Measurements from ENCODE around the gene NDUFS6.

Gene NDUFS6

DNA sequence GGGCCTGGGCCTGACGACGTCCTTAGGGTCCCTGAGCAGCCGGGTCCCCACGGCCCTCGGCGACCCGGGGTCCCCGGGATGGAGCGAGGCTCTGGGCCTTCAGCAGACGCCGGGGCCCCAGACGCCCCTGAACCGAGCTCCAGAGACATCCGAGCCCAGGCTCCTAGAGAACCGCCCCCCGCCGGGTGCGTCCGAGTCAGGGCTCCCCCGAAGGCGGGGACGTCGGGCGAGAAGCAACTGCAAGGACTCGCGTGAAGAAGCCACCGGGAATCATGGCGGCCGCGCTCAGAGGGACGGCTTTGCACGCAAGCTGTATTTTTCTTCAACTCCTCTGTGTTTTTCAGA lies 56.0 kb downstream of the NDUFS6 start:
- no peak overlapping the region for H3K27ac ChIP-seq (replicated peaks)
- DNase-seq (ENCODE audit: low read depth in 1 of 2, low spot score in 1 of 2): no peak
- H3K27me3 ChIP-seq (ENCODE audit: insufficient read depth, poor library complexity, severe bottlenecking): peaks cover 4% of the 10 kb centered on the region
- H3K4me3 ChIP-seq (replicated peaks; ENCODE audit: insufficient read depth, low read length): no peak overlapping the region
- TF ChIP-seq, protein P1, sequence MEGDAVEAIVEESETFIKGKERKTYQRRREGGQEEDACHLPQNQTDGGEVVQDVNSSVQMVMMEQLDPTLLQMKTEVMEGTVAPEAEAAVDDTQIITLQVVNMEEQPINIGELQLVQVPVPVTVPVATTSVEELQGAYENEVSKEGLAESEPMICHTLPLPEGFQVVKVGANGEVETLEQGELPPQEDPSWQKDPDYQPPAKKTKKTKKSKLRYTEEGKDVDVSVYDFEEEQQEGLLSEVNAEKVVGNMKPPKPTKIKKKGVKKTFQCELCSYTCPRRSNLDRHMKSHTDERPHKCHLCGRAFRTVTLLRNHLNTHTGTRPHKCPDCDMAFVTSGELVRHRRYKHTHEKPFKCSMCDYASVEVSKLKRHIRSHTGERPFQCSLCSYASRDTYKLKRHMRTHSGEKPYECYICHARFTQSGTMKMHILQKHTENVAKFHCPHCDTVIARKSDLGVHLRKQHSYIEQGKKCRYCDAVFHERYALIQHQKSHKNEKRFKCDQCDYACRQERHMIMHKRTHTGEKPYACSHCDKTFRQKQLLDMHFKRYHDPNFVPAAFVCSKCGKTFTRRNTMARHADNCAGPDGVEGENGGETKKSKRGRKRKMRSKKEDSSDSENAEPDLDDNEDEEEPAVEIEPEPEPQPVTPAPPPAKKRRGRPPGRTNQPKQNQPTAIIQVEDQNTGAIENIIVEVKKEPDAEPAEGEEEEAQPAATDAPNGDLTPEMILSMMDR (IDR thresholded peaks at IDR 0.05; ENCODE audit: insufficient read depth, low read length): no peak
- TF ChIP-seq, protein P2, sequence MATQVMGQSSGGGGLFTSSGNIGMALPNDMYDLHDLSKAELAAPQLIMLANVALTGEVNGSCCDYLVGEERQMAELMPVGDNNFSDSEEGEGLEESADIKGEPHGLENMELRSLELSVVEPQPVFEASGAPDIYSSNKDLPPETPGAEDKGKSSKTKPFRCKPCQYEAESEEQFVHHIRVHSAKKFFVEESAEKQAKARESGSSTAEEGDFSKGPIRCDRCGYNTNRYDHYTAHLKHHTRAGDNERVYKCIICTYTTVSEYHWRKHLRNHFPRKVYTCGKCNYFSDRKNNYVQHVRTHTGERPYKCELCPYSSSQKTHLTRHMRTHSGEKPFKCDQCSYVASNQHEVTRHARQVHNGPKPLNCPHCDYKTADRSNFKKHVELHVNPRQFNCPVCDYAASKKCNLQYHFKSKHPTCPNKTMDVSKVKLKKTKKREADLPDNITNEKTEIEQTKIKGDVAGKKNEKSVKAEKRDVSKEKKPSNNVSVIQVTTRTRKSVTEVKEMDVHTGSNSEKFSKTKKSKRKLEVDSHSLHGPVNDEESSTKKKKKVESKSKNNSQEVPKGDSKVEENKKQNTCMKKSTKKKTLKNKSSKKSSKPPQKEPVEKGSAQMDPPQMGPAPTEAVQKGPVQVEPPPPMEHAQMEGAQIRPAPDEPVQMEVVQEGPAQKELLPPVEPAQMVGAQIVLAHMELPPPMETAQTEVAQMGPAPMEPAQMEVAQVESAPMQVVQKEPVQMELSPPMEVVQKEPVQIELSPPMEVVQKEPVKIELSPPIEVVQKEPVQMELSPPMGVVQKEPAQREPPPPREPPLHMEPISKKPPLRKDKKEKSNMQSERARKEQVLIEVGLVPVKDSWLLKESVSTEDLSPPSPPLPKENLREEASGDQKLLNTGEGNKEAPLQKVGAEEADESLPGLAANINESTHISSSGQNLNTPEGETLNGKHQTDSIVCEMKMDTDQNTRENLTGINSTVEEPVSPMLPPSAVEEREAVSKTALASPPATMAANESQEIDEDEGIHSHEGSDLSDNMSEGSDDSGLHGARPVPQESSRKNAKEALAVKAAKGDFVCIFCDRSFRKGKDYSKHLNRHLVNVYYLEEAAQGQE (IDR thresholded peaks at IDR 0.05; ENCODE audit: insufficient replicate concordance, low read depth): no peak
- no peak for TF ChIP-seq SPI1 (IDR thresholded peaks at IDR 0.05; ENCODE audit: borderline replicate concordance, low read depth)
- no peak for TF ChIP-seq POLR2AphosphoS5 (IDR thresholded peaks at IDR 0.05; ENCODE audit: low read depth)
- TF ChIP-seq GABPA (IDR thresholded peaks at IDR 0.05; ENCODE audit: low read depth): no peak

DNA sequence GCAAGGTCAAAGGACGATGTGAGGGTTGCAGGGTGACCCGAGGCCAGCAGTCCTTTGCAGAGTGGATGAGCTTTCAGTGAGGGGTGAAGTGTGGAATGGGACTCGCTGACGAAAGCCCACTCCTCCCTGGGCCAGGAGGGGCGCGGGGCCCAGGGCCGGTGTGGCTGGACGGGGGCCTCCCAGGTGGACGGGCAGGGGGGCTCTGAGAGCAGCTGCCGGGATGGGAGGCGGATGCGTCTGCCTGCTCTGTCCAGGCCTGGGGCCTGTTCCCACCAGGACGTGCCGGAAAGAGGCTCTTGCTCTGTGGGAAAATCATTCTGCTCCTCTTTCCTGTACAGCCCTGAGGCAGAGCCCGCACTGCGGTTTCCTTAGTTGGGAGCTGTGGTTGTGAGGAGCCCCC lies 57.2 kb downstream of the NDUFS6 start:
- Histone ChIP-seq H3K27me3 (ENCODE audit: insufficient read depth, poor library complexity, severe bottlenecking) (no peaks in the 10 kb centered on the region), H3K27ac (replicated peaks) (no peak overlapping the region), H3K4me3 (replicated peaks; ENCODE audit: insufficient read depth, low read length) (no peak overlapping the region)
- TF ChIP-seq, protein P1 (IDR thresholded peaks at IDR 0.05; ENCODE audit: insufficient read depth, low read length): no peak
- TF ChIP-seq, protein P2 (IDR thresholded peaks at IDR 0.05; ENCODE audit: insufficient replicate concordance, low read depth): no peak
- TF ChIP-seq SPI1 (IDR thresholded peaks at IDR 0.05; ENCODE audit: borderline replicate concordance, low read depth) (no peak), GABPA (IDR thresholded peaks at IDR 0.05; ENCODE audit: low read depth) (no peak), POLR2AphosphoS5 (IDR thresholded peaks at IDR 0.05; ENCODE audit: low read depth) (no peak)
- DNase-seq (ENCODE audit: low read depth in 1 of 2, low spot score in 1 of 2): no peak

DNA sequence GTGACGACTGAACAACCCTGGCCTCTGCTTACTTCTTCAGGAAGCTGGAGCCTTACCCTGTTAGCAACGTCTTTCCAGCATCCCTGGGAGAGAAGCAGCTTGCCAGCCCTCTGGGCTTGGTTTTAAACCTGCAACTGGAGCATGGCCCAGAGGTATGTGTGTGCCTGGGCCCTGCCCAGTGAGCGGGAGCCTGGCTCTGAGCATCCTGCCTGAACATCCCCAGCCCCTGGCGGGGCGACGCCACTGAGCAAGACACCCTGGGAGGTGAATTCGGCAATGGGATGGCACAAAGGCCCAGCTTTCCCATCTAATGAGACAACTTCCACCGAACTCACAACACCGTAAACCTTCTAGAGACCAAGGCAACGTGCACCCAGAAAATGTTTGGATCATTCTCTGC lies 57.9 kb downstream of the NDUFS6 start:
- no peak for DNase-seq (ENCODE audit: low read depth in 1 of 2, low spot score in 1 of 2)
- TF ChIP-seq POLR2AphosphoS5 (IDR thresholded peaks at IDR 0.05; ENCODE audit: low read depth): no peak
- TF ChIP-seq, protein P2 (IDR thresholded peaks at IDR 0.05; ENCODE audit: insufficient replicate concordance, low read depth): no peak
- TF ChIP-seq, protein P1 (IDR thresholded peaks at IDR 0.05; ENCODE audit: insufficient read depth, low read length): no peak
- TF ChIP-seq GABPA (IDR thresholded peaks at IDR 0.05; ENCODE audit: low read depth): no peak
- no peak for TF ChIP-seq SPI1 (IDR thresholded peaks at IDR 0.05; ENCODE audit: borderline replicate concordance, low read depth)
- Histone ChIP-seq H3K27ac (replicated peaks) (no peak overlapping the region), H3K27me3 (ENCODE audit: insufficient read depth, poor library complexity, severe bottlenecking) (no peaks in the 10 kb centered on the region), H3K4me3 (replicated peaks; ENCODE audit: insufficient read depth, low read length) (no peak overlapping the region)

Measured in HL-60 (cell line).